Left kidney (tissue), 8 donors: Measurements from ENCODE around the gene NT5DC2. TPM values are rescaled to one million over a fixed set of nuclear protein-coding genes. Genes with fewer than 3 reads are reported as not detected.
A peak's percentile ranks its signal among the peaks of the same experiment; 100 is the strongest.

Experiments
- DNase-seq: peaks from one replicate; pipeline ENCODE4 v3.0.0-alpha.2; 2013
- long read RNA-seq, 8 donors: transcript quantifications; one replicate each; lab custom pipeline, GENCODE V29; 2026
- polyA plus RNA-seq: library from polyadenylated mRNA; unstranded; fragments of 120-200 nt; gene quantifications from one replicate; pipeline ENCODE4 v1.2.1, GENCODE V29; 2013; ENCODE audit not compliant: insufficient read length

NT5DC2 gene
- polyA plus RNA-seq, result 159 TPM
- long read RNA-seq, donor 1, transcript NT5DC2-202 (14 exons, 1,795 nt), result major isoform, 40 of 103 reads
- long read RNA-seq, donor 1, transcript NT5DC2-207 (2 exons, 453 nt), result minor isoform, 5 of 103 reads
- long read RNA-seq, donor 1, partial matches to known transcripts, result 55 of 103 reads
- long read RNA-seq, donor 1, other reads (novel, unspliced or antisense), result 0 of 103 reads
- long read RNA-seq, donor 2, transcript NT5DC2-202 (14 exons, 1,795 nt), result major isoform, 28 of 72 reads
- long read RNA-seq, donor 2, partial matches to known transcripts, result 29 of 72 reads
- long read RNA-seq, donor 2, other reads (novel, unspliced or antisense), result 10 of 72 reads
- long read RNA-seq, donor 3, transcript NT5DC2-202 (14 exons, 1,795 nt), result major isoform, 22 of 36 reads
- long read RNA-seq, donor 3, transcript NT5DC2-207 (2 exons, 453 nt), result minor isoform, 5 of 36 reads
- long read RNA-seq, donor 3, partial matches to known transcripts, result 6 of 36 reads
- long read RNA-seq, donor 3, other reads (novel, unspliced or antisense), result 0 of 36 reads
- long read RNA-seq, donor 4, partial matches to known transcripts, result 6 of 12 reads
- long read RNA-seq, donor 4, other reads (novel, unspliced or antisense), result 0 of 12 reads
- long read RNA-seq, donor 5, transcript NT5DC2-207 (2 exons, 453 nt), result minor isoform, 5 of 64 reads
- long read RNA-seq, donor 5, transcript NT5DC2-202 (14 exons, 1,795 nt), result major isoform, 34 of 64 reads
- long read RNA-seq, donor 5, partial matches to known transcripts, result 15 of 64 reads
- long read RNA-seq, donor 5, other reads (novel, unspliced or antisense), result 0 of 64 reads
- long read RNA-seq, donor 6, transcript NT5DC2-202 (14 exons, 1,795 nt), result major isoform, 35 of 177 reads
- long read RNA-seq, donor 6, partial matches to known transcripts, result 45 of 177 reads
- long read RNA-seq, donor 6, other reads (novel, unspliced or antisense), result 89 of 177 reads
- long read RNA-seq, donor 7, transcript NT5DC2-202 (14 exons, 1,795 nt), result major isoform, 39 of 91 reads
- long read RNA-seq, donor 7, transcript NT5DC2-207 (2 exons, 453 nt), result minor isoform, 10 of 91 reads
- long read RNA-seq, donor 7, partial matches to known transcripts, result 36 of 91 reads
- long read RNA-seq, donor 7, other reads (novel, unspliced or antisense), result 0 of 91 reads
- long read RNA-seq, donor 8, transcript NT5DC2-202 (14 exons, 1,795 nt), result major isoform, 14 of 22 reads
- long read RNA-seq, donor 8, partial matches to known transcripts, result 5 of 22 reads
- long read RNA-seq, donor 8, other reads (novel, unspliced or antisense), result 0 of 22 reads

DNA sequence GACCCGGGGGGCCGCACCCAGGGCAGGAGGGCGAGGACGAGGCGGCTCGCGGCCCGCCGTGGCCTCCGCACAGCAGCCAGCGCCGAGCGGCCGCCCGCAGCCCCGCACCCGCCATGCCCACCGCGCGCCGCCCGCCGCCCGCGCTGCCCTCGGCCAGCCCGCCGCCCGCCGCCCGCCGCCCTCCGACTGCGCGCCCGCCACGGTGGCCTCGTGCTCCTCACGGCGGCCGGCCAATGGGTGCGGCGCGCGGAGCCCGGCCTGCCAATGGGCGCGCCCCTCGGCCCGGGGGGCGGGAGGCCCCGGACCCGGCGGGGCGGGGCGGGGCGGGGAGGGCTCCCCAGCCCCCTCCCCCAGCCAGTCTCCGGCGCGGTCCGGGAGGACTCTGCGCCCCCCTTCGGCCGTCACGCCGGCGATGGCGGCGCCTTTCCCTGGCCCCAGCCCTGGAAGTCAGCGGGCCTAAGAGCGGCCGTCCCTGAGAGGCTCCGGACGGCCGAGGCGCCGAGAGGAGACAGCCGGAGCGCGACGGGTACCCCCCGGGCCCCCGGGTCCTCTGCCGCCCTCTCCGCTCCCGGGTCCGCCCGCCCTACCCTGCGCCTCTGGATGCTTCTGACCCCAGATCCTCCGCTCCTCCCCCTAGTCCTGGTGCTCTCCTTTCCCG is at the start of gene NT5DC2:
NT5DC2 (minus strand) TSS at position 235 of the 658 bp plus-strand sequence; CDS start at position 115, 120 bp downstream.
- DNase-seq, result peak; percentile 73

- no peak for DNase-seq
These were observed 40.7 kb upstream of the NT5DC2 start for GRCh38 chr3:52574056-52574965.

DNA sequence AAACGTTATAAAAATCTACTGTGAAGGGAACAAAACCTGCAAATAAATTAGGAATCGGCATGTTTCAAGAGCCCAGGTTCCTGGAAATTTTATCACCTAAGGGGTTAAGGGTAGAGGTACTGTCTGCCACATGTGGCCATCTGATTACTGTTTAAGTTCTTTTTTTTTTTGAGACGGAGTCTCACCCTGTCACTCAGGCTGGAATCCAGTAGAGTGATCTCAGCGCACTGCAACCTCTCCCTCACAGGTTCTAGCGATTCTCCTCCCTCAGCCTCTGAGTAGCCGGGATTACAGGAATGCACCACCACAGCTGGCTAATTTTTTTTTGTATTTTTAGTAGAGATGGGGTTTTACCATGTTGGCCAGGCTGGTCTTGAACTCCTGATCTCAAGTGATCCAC is 38.6 kb upstream of the NT5DC2 start:
- DNase-seq, result no peak

DNA sequence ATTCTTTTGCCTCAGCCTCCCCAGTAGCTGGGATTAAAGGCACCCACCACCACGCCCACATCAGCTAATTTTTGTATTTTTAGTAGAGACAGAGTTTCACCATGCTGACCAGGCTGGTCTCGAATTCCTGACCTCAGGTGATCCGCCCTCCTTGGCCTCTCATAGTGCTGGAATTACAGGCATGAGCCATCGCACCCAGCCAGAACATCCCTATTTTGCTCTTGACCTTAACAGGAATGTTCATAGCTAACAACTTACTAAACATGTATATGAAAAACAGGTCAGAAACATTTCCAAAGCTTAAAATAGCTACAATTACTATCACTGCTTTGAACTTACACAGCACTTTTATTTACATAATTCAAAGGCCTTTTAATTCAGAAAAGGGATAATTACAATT is 36.4 kb upstream of the NT5DC2 start:
- no peak for DNase-seq

- DNase-seq, result no peak
These were observed 34.4 kb upstream of the NT5DC2 start for GRCh38 chr3:52568069-52568468.

- DNase-seq, result no peak
These were observed 30.3 kb upstream of the NT5DC2 start for GRCh38 chr3:52563984-52564383.

DNA sequence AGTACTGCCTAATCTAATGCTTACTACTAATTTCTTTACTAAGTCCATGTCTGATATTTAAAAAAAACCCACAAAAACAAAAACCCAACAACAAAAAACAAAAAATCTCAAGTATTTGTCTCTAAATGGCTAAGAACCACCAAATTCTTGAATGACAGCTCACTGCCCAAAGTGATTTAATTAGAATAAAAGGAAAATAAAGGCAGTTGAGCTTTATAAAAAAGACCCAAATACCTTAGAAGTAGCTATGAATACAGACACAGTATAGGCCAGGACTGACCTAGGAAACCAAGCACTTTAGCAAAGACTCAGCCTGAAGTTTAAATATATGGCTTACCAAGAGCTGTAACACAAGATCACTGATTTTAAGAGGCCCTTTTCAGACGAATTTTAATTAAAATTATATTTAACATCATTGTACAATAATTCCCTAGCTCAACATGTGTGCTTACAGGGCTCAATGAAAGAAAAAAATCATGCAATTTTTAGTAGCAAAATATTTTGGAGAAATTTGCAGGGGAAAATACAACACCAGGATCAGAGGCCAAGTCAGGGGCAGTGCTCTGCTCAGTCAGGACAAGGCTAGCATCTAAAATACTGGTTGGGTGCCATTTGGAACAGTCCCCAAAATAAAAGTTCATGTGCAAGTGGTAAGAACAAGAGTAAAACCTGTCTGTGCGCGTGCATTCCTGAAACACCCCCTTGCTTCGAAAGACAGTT is 27.5 kb upstream of the NT5DC2 start:
- no peak for DNase-seq

DNA sequence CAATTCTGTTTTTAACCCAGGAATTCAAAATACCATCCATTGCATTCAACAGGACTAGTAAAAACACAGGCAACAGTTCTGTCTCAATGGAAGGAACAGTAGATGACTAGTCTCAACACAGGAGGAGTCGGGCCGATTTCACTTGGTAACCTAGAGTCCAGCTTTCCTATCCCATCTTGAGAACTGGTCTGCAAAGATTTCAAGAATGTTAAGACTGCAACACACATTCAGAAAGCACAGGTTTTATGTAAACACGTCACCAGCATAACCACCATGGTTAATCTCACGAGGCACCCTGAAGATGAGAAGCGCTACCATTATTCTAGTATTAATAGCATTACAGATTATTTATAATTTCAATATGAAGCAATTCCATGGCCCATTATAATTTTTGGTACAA is 24.8 kb upstream of the NT5DC2 start:
- DNase-seq, result no peak

- DNase-seq, result no peak
These were observed 23.6 kb upstream of the NT5DC2 start for GRCh38 chr3:52557011-52557960.

GRCh38 chr3:52555056-52555455 is 21.4 kb upstream of the NT5DC2 start:
- no peak for DNase-seq

- no peak for DNase-seq
These were observed 20.5 kb upstream of the NT5DC2 start for GRCh38 chr3:52554026-52554755.

GRCh38 chr3:52552089-52552488 is 18.4 kb upstream of the NT5DC2 start:
- DNase-seq, result no peak

GRCh38 chr3:52551118-52551517 is 17.5 kb upstream of the NT5DC2 start:
- no peak for DNase-seq

DNA sequence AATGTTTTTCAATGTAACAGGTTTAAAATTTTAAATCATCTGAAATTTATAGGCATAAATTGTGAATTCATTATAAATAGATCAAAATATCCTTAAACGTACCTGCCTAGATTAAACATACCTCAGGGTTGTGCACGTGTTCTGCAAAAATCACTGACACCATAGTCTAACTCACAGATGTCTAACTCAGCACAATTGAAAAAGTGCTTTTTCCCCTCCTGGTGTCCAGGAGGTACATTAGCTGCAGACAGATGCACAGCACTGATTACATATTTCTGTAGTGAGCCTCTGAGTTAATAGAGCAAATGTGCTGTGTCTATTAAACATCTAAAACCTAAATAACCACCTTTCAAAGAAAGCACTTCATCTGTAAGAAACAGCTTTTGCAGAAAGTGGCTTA is 13.5 kb upstream of the NT5DC2 start:
- DNase-seq, result no peak

- DNase-seq, result no peak
These were observed 12.6 kb upstream of the NT5DC2 start for GRCh38 chr3:52546111-52546901.

GRCh38 chr3:52544937-52545336 is 11.3 kb upstream of the NT5DC2 start:
- DNase-seq, result no peak

- DNase-seq, result no peak
These were observed 7.4 kb upstream of the NT5DC2 start for GRCh38 chr3:52541050-52541449.
